ENCODE data around the gene RTN4.

The RTN4 gene

GRCh38 chr2:54925022-54925421 is 125.2 kb downstream of the RTN4 start:
- no peaks in the 10 kb centered on the region for H4K20me1 ChIP-seq (ENCODE audit: insufficient read depth, low read length)
- peaks cover 5% of the 10 kb centered on the region for H3K4me1 ChIP-seq (ENCODE audit: low read length)
- no peak overlapping the region for H3K9ac ChIP-seq (ENCODE audit: low read length)
- H3K4me3 ChIP-seq (ENCODE audit: low read length), result no peak overlapping the region
- no peak overlapping the region for H3K4me2 ChIP-seq (ENCODE audit: low read length)
- H3K79me2 ChIP-seq (ENCODE audit: low read length), result no peaks in the 10 kb centered on the region
- no peak overlapping the region for H2AFZ ChIP-seq (ENCODE audit: low read depth, low read length)
- TF ChIP-seq, protein P1, sequence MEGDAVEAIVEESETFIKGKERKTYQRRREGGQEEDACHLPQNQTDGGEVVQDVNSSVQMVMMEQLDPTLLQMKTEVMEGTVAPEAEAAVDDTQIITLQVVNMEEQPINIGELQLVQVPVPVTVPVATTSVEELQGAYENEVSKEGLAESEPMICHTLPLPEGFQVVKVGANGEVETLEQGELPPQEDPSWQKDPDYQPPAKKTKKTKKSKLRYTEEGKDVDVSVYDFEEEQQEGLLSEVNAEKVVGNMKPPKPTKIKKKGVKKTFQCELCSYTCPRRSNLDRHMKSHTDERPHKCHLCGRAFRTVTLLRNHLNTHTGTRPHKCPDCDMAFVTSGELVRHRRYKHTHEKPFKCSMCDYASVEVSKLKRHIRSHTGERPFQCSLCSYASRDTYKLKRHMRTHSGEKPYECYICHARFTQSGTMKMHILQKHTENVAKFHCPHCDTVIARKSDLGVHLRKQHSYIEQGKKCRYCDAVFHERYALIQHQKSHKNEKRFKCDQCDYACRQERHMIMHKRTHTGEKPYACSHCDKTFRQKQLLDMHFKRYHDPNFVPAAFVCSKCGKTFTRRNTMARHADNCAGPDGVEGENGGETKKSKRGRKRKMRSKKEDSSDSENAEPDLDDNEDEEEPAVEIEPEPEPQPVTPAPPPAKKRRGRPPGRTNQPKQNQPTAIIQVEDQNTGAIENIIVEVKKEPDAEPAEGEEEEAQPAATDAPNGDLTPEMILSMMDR (IDR thresholded peaks at IDR 0.05; ENCODE audit: low read depth, low read length), result no peak
- no peak for TF ChIP-seq EZH2phosphoT487 (IDR thresholded peaks at IDR 0.05; ENCODE audit: low read depth)
- H3K9me3 ChIP-seq (ENCODE audit: insufficient read depth, low read length), result peaks cover 10% of the 10 kb centered on the region; the same call in 1 of the 2 replicates
- H3K27ac ChIP-seq (ENCODE audit: low read length), result no peak overlapping the region
- H3K27me3 ChIP-seq (ENCODE audit: low read depth, low read length), result peaks cover 58% of the 10 kb centered on the region
- no peaks in the 10 kb centered on the region for H3K36me3 ChIP-seq (replicated peaks; ENCODE audit: low read depth, low read length)

GRCh38 chr2:54924121-54924520 is 126.1 kb downstream of the RTN4 start:
- Histone ChIP-seq H3K9ac (ENCODE audit: low read length) (no peak overlapping the region), H3K4me3 (ENCODE audit: low read length) (no peak overlapping the region), H2AFZ (ENCODE audit: low read depth, low read length) (no peak overlapping the region), H3K27me3 (ENCODE audit: low read depth, low read length) (peaks cover 64% of the 10 kb centered on the region), H3K27ac (ENCODE audit: low read length) (no peak overlapping the region), H3K4me1 (ENCODE audit: low read length) (peaks cover 7% of the 10 kb centered on the region), H4K20me1 (ENCODE audit: insufficient read depth, low read length) (no peaks in the 10 kb centered on the region), H3K4me2 (ENCODE audit: low read length) (no peak overlapping the region), H3K79me2 (ENCODE audit: low read length) (no peaks in the 10 kb centered on the region), H3K9me3 (ENCODE audit: insufficient read depth, low read length) (peaks cover 10% of the 10 kb centered on the region; the same call in 1 of the 2 replicates), H3K36me3 (replicated peaks; ENCODE audit: low read depth, low read length) (no peaks in the 10 kb centered on the region)
- no peak for TF ChIP-seq EZH2phosphoT487 (IDR thresholded peaks at IDR 0.05; ENCODE audit: low read depth)
- TF ChIP-seq, protein P1 (IDR thresholded peaks at IDR 0.05; ENCODE audit: low read depth, low read length), result no peak

Data from OCI-LY3 (cell line).